HG03175 (cell line): Measurements from ENCODE around the gene SIRT2.
"Not testable (repeated sequence)": the region's sequence is repeated elsewhere in the genome, so short reads cannot be mapped to it uniquely, and the experiment has no call there.

Experiments
- ATAC-seq: cut with Tn5 transposase; IDR thresholded peaks from one replicate; pipeline ENCODE4 v1.9.1; 2021; ENCODE audit warnings: mild to moderate bottlenecking, moderate library complexity; ENCODE audit not compliant: unreplicated experiment

The SIRT2 gene

GRCh38 chr19:38898788-38899446, 501 bp downstream of the SIRT2 start:
- ATAC-seq, result no peak

GRCh38 chr19:38894968-38895367, 4.5 kb downstream of the SIRT2 start:
- ATAC-seq, result no peak

GRCh38 chr19:38893341-38893771, 6.1 kb downstream of the SIRT2 start:
- no peak for ATAC-seq

- ATAC-seq, result no peak
These were observed 6.6 kb downstream of the SIRT2 start for GRCh38 chr19:38892841-38893240.

- no peak for ATAC-seq
These were observed 7.6 kb downstream of the SIRT2 start for GRCh38 chr19:38891771-38892170.

- ATAC-seq, result no peak
These were observed 8.7 kb downstream of the SIRT2 start for GRCh38 chr19:38890686-38891085.

- ATAC-seq, result no peak
These were observed 9.6 kb downstream of the SIRT2 start for GRCh38 chr19:38889803-38890202.

- ATAC-seq, result no peak
These were observed 10.5 kb downstream of the SIRT2 start for GRCh38 chr19:38888876-38889275.

- not testable (repeated sequence) for ATAC-seq
These were observed 14.7 kb downstream of the SIRT2 start for GRCh38 chr19:38884691-38885090.

GRCh38 chr19:38883286-38883685, 16.1 kb downstream of the SIRT2 start:
- no peak for ATAC-seq

GRCh38 chr19:38880882-38881609, 18.4 kb downstream of the SIRT2 start:
- no peak for ATAC-seq

GRCh38 chr19:38880076-38880881, 19.1 kb downstream of the SIRT2 start:
- no peak for ATAC-seq

GRCh38 chr19:38879400-38879751, 20.0 kb downstream of the SIRT2 start:
- no peak for ATAC-seq

- no peak for ATAC-seq
These were observed 20.6 kb downstream of the SIRT2 start for GRCh38 chr19:38878575-38879399.

GRCh38 chr19:38877781-38878574, 21.4 kb downstream of the SIRT2 start, which contains the start of gene RINL:
RINL (minus strand) TSS chr19:38878275; CDS start chr19:38876742, 1,533 bp downstream.
- no peak for ATAC-seq

GRCh38 chr19:38875656-38876395, 23.6 kb downstream of the SIRT2 start:
- no peak for ATAC-seq

GRCh38 chr19:38873400-38873799, 26.0 kb downstream of the SIRT2 start:
- not testable (repeated sequence) for ATAC-seq

GRCh38 chr19:38870612-38871011, 28.8 kb downstream of the SIRT2 start:
- ATAC-seq, result no peak
